Prostate gland (tissue), 2 donors: ENCODE data around the gene RGMB. TPM values are rescaled to one million over a fixed set of nuclear protein-coding genes. Genes with fewer than 3 reads are reported as not detected.
"Not testable (repeated sequence)": the region's sequence is repeated elsewhere in the genome, so short reads cannot be mapped to it uniquely, and the experiment has no call there.

ENCODE experiments used
- DNase-seq: peaks from one replicate; pipeline ENCODE4 v3.0.0-alpha.2; 2019; ENCODE audit warnings: low spot score
- H3K27ac ChIP-seq, 2 donors: fragments of 200-600 bp; sonication (generic); 2 replicates each; pipeline ENCODE4 v1.5.1; 2017 to 2019
- H3K27me3 ChIP-seq: fragments of 200-600 bp; sonication (generic); replicated peaks from 2 replicates; pipeline ENCODE4 v1.5.1; 2019; ENCODE audit not compliant: insufficient read depth
- H3K36me3 ChIP-seq, 2 donors: fragments of 200-600 bp; sonication (generic); 1 replicate in 1 of 2; 2 replicates in 1 of 2; pipeline versions ENCODE4 v1.5.1 to v1.8.1; 2017 to 2019
- H3K4me1 ChIP-seq: fragments of 200-600 bp; sonication (generic); replicated peaks from 2 replicates; pipeline ENCODE4 v1.5.1; 2019
- H3K4me3 ChIP-seq, 2 donors: fragments of 200-600 bp; sonication (generic); 2 replicates each; pipeline ENCODE4 v1.5.1; 2017 to 2019
- H3K9me3 ChIP-seq: fragments of 200-600 bp; sonication (generic); 2 replicates; pipeline ENCODE4 v1.5.1; 2017
- CTCF ChIP-seq, 4 experiments: fragments of 200-600 bp in 2 of 4; fragments of 450-650 bp in 2 of 4; sonication (generic) in 2 of 4; IDR thresholded peaks; 1 replicate in 3 of 4; 2 replicates in 1 of 4; pipeline ENCODE4 v1.5.1; 2016 to 2019; ENCODE audit warnings: antibody characterized with exemption in 4 of 4, mild to moderate bottlenecking in 2 of 4, moderate library complexity in 2 of 4
- POLR2A ChIP-seq: fragments of 450-650 bp; IDR thresholded peaks from one replicate; pipeline ENCODE4 v1.6.1; 2016; ENCODE audit warnings: antibody characterized with exemption, mild to moderate bottlenecking
- POLR2AphosphoS5 ChIP-seq: sonication (generic); formaldehyde crosslinking; IDR thresholded peaks from one replicate; pipeline ENCODE4 v1.6.1; 2017; ENCODE audit warnings: antibody characterized with exemption
- WGBS: methylation state at CpG from one replicate; pipeline ENCODE4 v1.1.5; 2018; 5-methylcytosine and 5-hydroxymethylcytosine counted together
- intact Hi-C: fragments of 100-400 bp; cut with DNase I; formaldehyde crosslinking; loops from one replicate; pipeline ENCODE4 v1.14.2; 2022
- total RNA-seq, 2 donors: library from RNA; depleted of rRNA; stranded (reverse); fragments of >200 nt; gene quantifications; one replicate each; pipeline ENCODE4 v1.1.0, GENCODE V29; 2016

The RGMB gene
- total RNA-seq, 2 donors from 2014 or later: 56.5 to 62.2 TPM

- WGBS: 86% methylated on average over 1 of the region's 1 CpG
- intact Hi-C loops: no loop called here
- no peak for DNase-seq
- Histone ChIP-seq H3K9me3 (no peaks in the 10 kb centered on the region), H3K27me3 (no peaks in the 10 kb centered on the region), H3K36me3 (no peaks in the 10 kb centered on the region), H3K4me1 (no peaks in the 10 kb centered on the region), H3K4me3 (no peak overlapping the region), H3K27ac (no peak overlapping the region)
- TF ChIP-seq POLR2AphosphoS5 (no peak), POLR2A (no peak), CTCF (IDR thresholded peaks at IDR 0.05) (no peak)
Observed at GRCh38 chr5:98735806-98736507, 37.5 kb upstream of the RGMB start.

- TF ChIP-seq POLR2A: no peak
- no peak for TF ChIP-seq POLR2AphosphoS5
- TF ChIP-seq CTCF (IDR thresholded peaks at IDR 0.05): no peak
- intact Hi-C loops: no loop called here
- Histone ChIP-seq H3K4me1 (no peaks in the 10 kb centered on the region), H3K36me3 (no peaks in the 10 kb centered on the region), H3K27me3 (no peaks in the 10 kb centered on the region), H3K9me3 (no peaks in the 10 kb centered on the region), H3K4me3 (no peak overlapping the region), H3K27ac (no peak overlapping the region)
- no peak for DNase-seq
Observed at GRCh38 chr5:98736753-98737152, 36.7 kb upstream of the RGMB start.

GRCh38 chr5:98737441-98737840 is 36.0 kb upstream of the RGMB start:
- H3K27ac ChIP-seq, DNase-seq, H3K4me3 ChIP-seq, H3K27me3 ChIP-seq, H3K4me1 ChIP-seq, intact Hi-C loops, H3K36me3 ChIP-seq, H3K9me3 ChIP-seq: not testable (repeated sequence)
- 86% methylated on average over 9 of the region's 9 CpGs for WGBS

- 94% methylated on average over 4 of the region's 4 CpGs for WGBS
- H3K27ac ChIP-seq, H3K4me1 ChIP-seq, H3K4me3 ChIP-seq, H3K27me3 ChIP-seq, H3K36me3 ChIP-seq, H3K9me3 ChIP-seq, intact Hi-C loops, DNase-seq: not testable (repeated sequence)
Observed at GRCh38 chr5:98738481-98739149, 34.8 kb upstream of the RGMB start.

GRCh38 chr5:98741926-98742325 is 31.5 kb upstream of the RGMB start:
- intact Hi-C loops: no loop called here
- H3K4me1 ChIP-seq: no peaks in the 10 kb centered on the region
- DNase-seq: no peak
- no peaks in the 10 kb centered on the region for H3K36me3 ChIP-seq
- no peaks in the 10 kb centered on the region for H3K27me3 ChIP-seq
- no peaks in the 10 kb centered on the region for H3K9me3 ChIP-seq
- TF ChIP-seq POLR2A: no peak
- TF ChIP-seq CTCF (IDR thresholded peaks at IDR 0.05): no peak
- no peak for TF ChIP-seq POLR2AphosphoS5
- H3K27ac ChIP-seq: no peak overlapping the region
- no peak overlapping the region for H3K4me3 ChIP-seq
- WGBS: 86% methylated on average over 1 of the region's 1 CpG
